ENCODE data around the gene KLHL18.
"Not testable (repeated sequence)": the region's sequence is repeated elsewhere in the genome, so short reads cannot be mapped to it uniquely, and the experiment has no call there.

KLHL18 gene

DNA sequence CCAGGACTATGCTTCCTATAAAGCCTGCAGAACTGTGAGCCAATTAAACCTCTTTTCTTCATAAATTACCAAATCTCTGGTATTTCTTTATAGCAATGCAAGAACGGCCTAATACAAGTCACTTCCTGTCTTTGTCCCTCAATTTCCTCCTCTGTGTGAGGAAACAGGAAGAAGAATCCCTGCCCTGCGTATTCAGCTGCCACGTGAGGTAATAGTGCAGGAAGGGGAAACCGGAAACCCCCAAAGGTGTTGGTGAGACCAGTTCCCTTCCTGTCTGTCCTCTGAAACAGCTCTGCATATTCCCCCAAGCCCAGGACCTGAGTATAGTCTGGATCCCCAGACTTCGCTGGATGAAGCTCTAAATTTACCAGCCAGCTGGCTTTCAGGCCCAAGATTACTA lies 80.0 kb downstream of the KLHL18 start:
- H3K4me1 ChIP-seq (ENCODE audit: insufficient read depth, poor library complexity, severe bottlenecking), result no peaks in the 10 kb centered on the region
- H3K27me3 ChIP-seq (ENCODE audit: insufficient read depth, poor library complexity, severe bottlenecking), result no peaks in the 10 kb centered on the region
- H3K4me3 ChIP-seq (ENCODE audit: severe bottlenecking), result no peak overlapping the region
- no peak for ATAC-seq (ENCODE audit: low read depth)
- H3K9me3 ChIP-seq (ENCODE audit: severe bottlenecking), result peaks cover 15% of the 10 kb centered on the region
- no peak for DNase-seq (ENCODE audit: low spot score)
- no peaks in the 10 kb centered on the region for H3K36me3 ChIP-seq (ENCODE audit: low read depth)
- H3K27ac ChIP-seq (ENCODE audit: poor library complexity, severe bottlenecking), result no peak overlapping the region
- TF ChIP-seq, protein P1, sequence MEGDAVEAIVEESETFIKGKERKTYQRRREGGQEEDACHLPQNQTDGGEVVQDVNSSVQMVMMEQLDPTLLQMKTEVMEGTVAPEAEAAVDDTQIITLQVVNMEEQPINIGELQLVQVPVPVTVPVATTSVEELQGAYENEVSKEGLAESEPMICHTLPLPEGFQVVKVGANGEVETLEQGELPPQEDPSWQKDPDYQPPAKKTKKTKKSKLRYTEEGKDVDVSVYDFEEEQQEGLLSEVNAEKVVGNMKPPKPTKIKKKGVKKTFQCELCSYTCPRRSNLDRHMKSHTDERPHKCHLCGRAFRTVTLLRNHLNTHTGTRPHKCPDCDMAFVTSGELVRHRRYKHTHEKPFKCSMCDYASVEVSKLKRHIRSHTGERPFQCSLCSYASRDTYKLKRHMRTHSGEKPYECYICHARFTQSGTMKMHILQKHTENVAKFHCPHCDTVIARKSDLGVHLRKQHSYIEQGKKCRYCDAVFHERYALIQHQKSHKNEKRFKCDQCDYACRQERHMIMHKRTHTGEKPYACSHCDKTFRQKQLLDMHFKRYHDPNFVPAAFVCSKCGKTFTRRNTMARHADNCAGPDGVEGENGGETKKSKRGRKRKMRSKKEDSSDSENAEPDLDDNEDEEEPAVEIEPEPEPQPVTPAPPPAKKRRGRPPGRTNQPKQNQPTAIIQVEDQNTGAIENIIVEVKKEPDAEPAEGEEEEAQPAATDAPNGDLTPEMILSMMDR (IDR thresholded peaks at IDR 0.05; ENCODE audit: poor library complexity, severe bottlenecking), result no peak

DNA sequence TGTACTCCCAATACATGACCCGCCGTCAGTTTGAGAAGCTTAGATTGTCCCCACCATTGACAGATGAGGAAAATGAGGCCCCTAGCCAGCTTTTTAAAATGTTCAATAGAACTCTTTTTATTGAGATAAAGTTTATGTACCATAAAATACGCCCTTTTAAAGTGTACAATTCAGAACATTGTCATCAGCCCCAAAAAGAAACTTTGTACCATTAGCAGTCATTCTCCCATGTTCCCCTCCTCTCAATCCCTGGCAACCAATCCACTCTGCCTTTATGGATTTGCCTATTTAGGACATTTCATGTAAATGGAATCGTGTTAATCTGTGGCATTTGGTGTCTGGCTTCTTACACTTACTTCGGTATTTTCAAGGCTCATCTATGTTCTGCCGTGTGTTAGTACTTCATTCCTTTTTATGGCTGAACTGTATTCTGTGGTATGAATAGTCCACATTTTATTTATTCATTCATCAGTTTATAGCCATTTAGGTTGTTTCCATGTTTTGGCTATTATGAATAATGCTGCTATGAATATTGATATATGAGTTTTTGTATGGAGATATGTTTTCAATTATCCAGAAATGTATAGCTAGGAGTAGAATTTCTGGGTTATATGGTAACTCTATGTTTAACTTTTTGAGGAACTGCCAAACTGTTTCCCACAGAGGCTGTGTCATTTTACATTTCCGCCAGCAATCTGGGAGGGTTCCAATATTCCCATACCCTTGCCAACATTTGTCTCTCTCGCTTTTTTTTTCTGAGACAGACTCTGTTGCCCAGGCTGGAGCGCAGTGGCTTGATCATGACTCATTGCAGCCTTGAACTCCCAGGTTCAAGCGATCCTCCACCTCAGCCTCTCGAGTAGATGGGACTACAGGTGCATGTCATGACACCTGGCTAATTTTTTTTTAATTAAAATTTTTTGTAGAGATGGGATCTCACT lies 82.7 kb downstream of the KLHL18 start:
- no peak overlapping the region for H3K27ac ChIP-seq (ENCODE audit: poor library complexity, severe bottlenecking)
- DNase-seq (ENCODE audit: low spot score), result no peak

DNA sequence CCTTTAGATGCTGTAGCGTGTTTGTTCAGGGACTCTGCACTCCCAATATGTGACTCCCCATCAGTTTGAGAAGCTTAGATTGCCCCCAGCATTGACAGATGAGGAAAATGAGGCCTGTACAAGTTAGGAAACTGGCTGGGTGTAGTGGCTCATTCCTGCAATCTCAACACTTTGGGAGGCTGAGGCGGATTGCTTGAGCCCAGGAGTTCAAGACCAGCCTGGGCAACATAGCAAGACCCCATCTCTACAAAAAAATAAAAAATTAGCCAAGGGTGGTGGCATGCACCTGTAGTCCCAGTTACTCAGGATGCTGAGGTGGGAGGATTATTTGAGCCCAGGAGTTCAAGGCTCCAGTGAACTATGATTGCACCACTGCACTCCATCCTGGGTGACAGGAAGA lies 84.1 kb downstream of the KLHL18 start:
- no peaks in the 10 kb centered on the region for H3K9me3 ChIP-seq (ENCODE audit: severe bottlenecking)
- H3K4me1 ChIP-seq (ENCODE audit: insufficient read depth, poor library complexity, severe bottlenecking), result no peaks in the 10 kb centered on the region
- no peaks in the 10 kb centered on the region for H3K27me3 ChIP-seq (ENCODE audit: insufficient read depth, poor library complexity, severe bottlenecking)
- no peak overlapping the region for H3K4me3 ChIP-seq (ENCODE audit: severe bottlenecking)
- H3K27ac ChIP-seq (ENCODE audit: poor library complexity, severe bottlenecking), result no peak overlapping the region
- no peak for DNase-seq (ENCODE audit: low spot score)
- TF ChIP-seq, protein P1 (IDR thresholded peaks at IDR 0.05; ENCODE audit: poor library complexity, severe bottlenecking), result no peak
- H3K36me3 ChIP-seq (ENCODE audit: low read depth), result no peaks in the 10 kb centered on the region
- no peak for ATAC-seq (ENCODE audit: low read depth)

More for the DNA sequence above, 82.7 kb downstream of the KLHL18 start:
- TF ChIP-seq, protein P1 (IDR thresholded peaks at IDR 0.05; ENCODE audit: poor library complexity, severe bottlenecking), result no peak
- Histone ChIP-seq H3K4me1 (ENCODE audit: insufficient read depth, poor library complexity, severe bottlenecking) (no peaks in the 10 kb centered on the region), H3K9me3 (ENCODE audit: severe bottlenecking) (peaks cover 1% of the 10 kb centered on the region), H3K36me3 (ENCODE audit: low read depth) (no peaks in the 10 kb centered on the region), H3K27me3 (ENCODE audit: insufficient read depth, poor library complexity, severe bottlenecking) (no peaks in the 10 kb centered on the region), H3K4me3 (ENCODE audit: severe bottlenecking) (no peak overlapping the region)
- 0 out of 3 replicates have a peak, but pooled peaks have one; percentile 14 for ATAC-seq (ENCODE audit: low read depth)

DNA sequence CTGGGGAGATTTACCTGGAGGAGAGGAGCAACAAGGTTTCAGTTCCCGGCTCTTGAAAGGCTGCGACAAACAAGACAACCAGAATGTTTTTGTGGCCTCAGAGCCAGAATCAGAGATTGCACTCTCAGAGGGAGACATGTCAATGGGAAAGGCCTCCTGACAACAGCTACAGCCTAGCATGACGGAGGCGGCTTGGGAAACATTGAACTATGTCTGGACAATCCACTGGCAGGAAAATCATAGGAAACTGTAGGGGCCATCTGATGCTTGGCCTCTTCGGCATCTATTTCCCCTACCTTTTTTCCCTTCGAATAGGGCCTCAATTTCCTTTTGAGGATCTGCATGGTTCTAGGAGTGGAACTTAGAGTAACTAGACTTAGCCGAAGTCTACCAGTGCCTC lies 84.9 kb downstream of the KLHL18 start:
- Histone ChIP-seq H3K9me3 (ENCODE audit: severe bottlenecking) (no peaks in the 10 kb centered on the region), H3K4me3 (ENCODE audit: severe bottlenecking) (no peak overlapping the region), H3K27ac (ENCODE audit: poor library complexity, severe bottlenecking) (no peak overlapping the region), H3K36me3 (ENCODE audit: low read depth) (no peaks in the 10 kb centered on the region), H3K4me1 (ENCODE audit: insufficient read depth, poor library complexity, severe bottlenecking) (no peaks in the 10 kb centered on the region), H3K27me3 (ENCODE audit: insufficient read depth, poor library complexity, severe bottlenecking) (no peaks in the 10 kb centered on the region)
- ATAC-seq (ENCODE audit: low read depth) (no peak), DNase-seq (ENCODE audit: low spot score) (no peak)
- TF ChIP-seq, protein P1 (IDR thresholded peaks at IDR 0.05; ENCODE audit: poor library complexity, severe bottlenecking), result no peak

DNA sequence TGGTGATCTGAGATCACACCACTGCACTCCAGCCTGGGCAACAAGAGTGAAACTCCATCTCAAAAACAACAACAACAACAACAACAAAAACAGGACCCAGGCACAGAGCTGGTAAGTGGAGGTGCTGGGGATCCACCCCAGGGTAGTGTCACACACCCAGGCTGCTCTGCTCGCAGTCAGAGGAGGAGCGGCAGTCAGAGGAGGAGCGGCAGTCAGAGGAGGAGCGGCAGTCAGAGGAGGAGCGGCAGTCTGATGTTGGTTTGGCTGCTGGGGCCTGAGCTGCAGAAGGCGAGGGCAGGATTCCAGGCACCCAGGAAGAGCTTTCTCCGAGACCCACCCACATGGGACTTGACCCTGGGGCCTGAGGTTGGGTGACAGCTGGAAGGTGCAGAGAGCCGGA lies 87.3 kb downstream of the KLHL18 start:
- not testable (repeated sequence) for H3K4me1 ChIP-seq (ENCODE audit: insufficient read depth, poor library complexity, severe bottlenecking); H3K27ac ChIP-seq (ENCODE audit: poor library complexity, severe bottlenecking); H3K27me3 ChIP-seq (ENCODE audit: insufficient read depth, poor library complexity, severe bottlenecking); DNase-seq (ENCODE audit: low spot score); H3K4me3 ChIP-seq (ENCODE audit: severe bottlenecking); H3K36me3 ChIP-seq (ENCODE audit: low read depth); ATAC-seq (ENCODE audit: low read depth); H3K9me3 ChIP-seq (ENCODE audit: severe bottlenecking)
